ENCODE measurements around the gene CEP164. TPM values are rescaled to one million over a fixed set of nuclear protein-coding genes. Genes with fewer than 3 reads are reported as not detected.
A peak's percentile ranks its signal among the peaks of the same experiment; 100 is the strongest.

Gene CEP164
- total RNA-seq, 4 donors from 2014 or later, result 10.0 to 20.2 (median 15.4) TPM

GRCh38 chr11:117305145-117305544 lies 22.5 kb upstream of the CEP164 start:
- WGBS, 2 donors (ENCODE audit: low coverage in 1 of 2), result 80 to 90% methylated on average over 1 to 3 of the region's 3 CpGs

GRCh38 chr11:117309310-117309709 lies 18.3 kb upstream of the CEP164 start:
- no peak overlapping the region for H3K27ac ChIP-seq
- no peak overlapping the region for H3K4me3 ChIP-seq
- WGBS, 2 donors (ENCODE audit: low coverage in 1 of 2), result 86% methylated on average over 2 to 7 of the region's 7 CpGs

More at GRCh38 chr11:117305145-117305544, 22.5 kb upstream of the CEP164 start:
- Histone ChIP-seq H3K9me3 (no peaks in the 10 kb centered on the region), H3K4me1 (peaks cover 0 to 7% (median 2%) of the 10 kb centered on the region in 4 donors), H3K27ac (no peak overlapping the region), H3K4me3 (no peak overlapping the region), H3K27me3 (no peaks in the 10 kb centered on the region), H3K36me3 (no peaks in the 10 kb centered on the region)
- no peak for DNase-seq
- intact Hi-C loops (cut with DNase I; ENCODE audit: low total_unique reads) (no loop called here), in situ Hi-C loops (cut with MboI; ENCODE audit: low pct_ligation_motif_present in 1 of 4, low pct_unique_long_range_greater_than_20kb in 1 of 4, low sequenced_read_pairs in 3 of 4) (no loop called here)
- no peak for TF ChIP-seq POLR2A (IDR thresholded peaks at IDR 0.05)
- no peak for TF ChIP-seq CTCF (IDR thresholded peaks at IDR 0.05)
- no peak for TF ChIP-seq POLR2AphosphoS5 (IDR thresholded peaks at IDR 0.05)
- no peak for TF ChIP-seq EP300 (IDR thresholded peaks at IDR 0.05; ENCODE audit: low read depth)

GRCh38 chr11:117313091-117313490 lies 14.6 kb upstream of the CEP164 start:
- no peaks in the 10 kb centered on the region for H3K9me3 ChIP-seq
- H3K27me3 ChIP-seq, result no peaks in the 10 kb centered on the region
- WGBS, 2 donors (ENCODE audit: low coverage in 1 of 2), result 16 to 63% methylated on average over 2 to 5 of the region's 5 CpGs
- in situ Hi-C loops (cut with MboI; ENCODE audit: low pct_ligation_motif_present in 1 of 4, low pct_unique_long_range_greater_than_20kb in 1 of 4, low sequenced_read_pairs in 3 of 4), result no loop called here
- H3K36me3 ChIP-seq, result no peaks in the 10 kb centered on the region
- intact Hi-C loops (cut with DNase I; ENCODE audit: low total_unique reads), result no loop called here
- H3K4me3 ChIP-seq, result no peak overlapping the region
- peaks cover 0 to 31% (median 16%) of the 10 kb centered on the region in 4 donors for H3K4me1 ChIP-seq
- DNase-seq, result no peak
- no peak for TF ChIP-seq EP300 (IDR thresholded peaks at IDR 0.05; ENCODE audit: low read depth)
- TF ChIP-seq POLR2A (IDR thresholded peaks at IDR 0.05), result no peak
- TF ChIP-seq CTCF (IDR thresholded peaks at IDR 0.05), result no peak
- TF ChIP-seq POLR2AphosphoS5 (IDR thresholded peaks at IDR 0.05), result no peak
- H3K27ac ChIP-seq, result no peak overlapping the region

More at GRCh38 chr11:117309310-117309709, 18.3 kb upstream of the CEP164 start:
- intact Hi-C loops (cut with DNase I; ENCODE audit: low total_unique reads), result no loop called here
- Histone ChIP-seq H3K27me3 (no peaks in the 10 kb centered on the region), H3K36me3 (no peaks in the 10 kb centered on the region), H3K9me3 (no peaks in the 10 kb centered on the region), H3K4me1 (peaks cover 0 to 8% (median 0%) of the 10 kb centered on the region in 4 donors)
- in situ Hi-C loops (cut with MboI; ENCODE audit: low pct_ligation_motif_present in 1 of 4, low pct_unique_long_range_greater_than_20kb in 1 of 4, low sequenced_read_pairs in 3 of 4), result no loop called here
- no peak for TF ChIP-seq CTCF (IDR thresholded peaks at IDR 0.05)
- TF ChIP-seq POLR2AphosphoS5 (IDR thresholded peaks at IDR 0.05), result no peak
- TF ChIP-seq POLR2A (IDR thresholded peaks at IDR 0.05), result no peak
- no peak for TF ChIP-seq EP300 (IDR thresholded peaks at IDR 0.05; ENCODE audit: low read depth)
- DNase-seq, result no peak

- in situ Hi-C loops (cut with MboI; ENCODE audit: low pct_ligation_motif_present in 1 of 4, low pct_unique_long_range_greater_than_20kb in 1 of 4, low sequenced_read_pairs in 3 of 4), result no loop called here
Observed at GRCh38 chr11:117313828-117314768, 13.6 kb upstream of the CEP164 start.

More at GRCh38 chr11:117313828-117314768, 13.6 kb upstream of the CEP164 start:
- no peaks in the 10 kb centered on the region for H3K27me3 ChIP-seq
- TF ChIP-seq EP300 (IDR thresholded peaks at IDR 0.05; ENCODE audit: low read depth), result no peak
- TF ChIP-seq POLR2A (IDR thresholded peaks at IDR 0.05), result no peak
- no peak for TF ChIP-seq POLR2AphosphoS5 (IDR thresholded peaks at IDR 0.05)
- no peak for TF ChIP-seq CTCF (IDR thresholded peaks at IDR 0.05)
- no peaks in the 10 kb centered on the region for H3K9me3 ChIP-seq
- no peaks in the 10 kb centered on the region for H3K36me3 ChIP-seq
- no peak overlapping the region for H3K27ac ChIP-seq
- intact Hi-C loops (cut with DNase I; ENCODE audit: low total_unique reads), result no loop called here
- peaks cover 0 to 31% (median 16%) of the 10 kb centered on the region in 4 donors for H3K4me1 ChIP-seq
- H3K4me3 ChIP-seq, result peak overlapping the region in 1 of 4 donors; percentile 76
- DNase-seq, result no peak
- 80 to 81% methylated on average over 2 to 14 of the region's 14 CpGs for WGBS, 2 donors (ENCODE audit: low coverage in 1 of 2)

All from transverse colon (tissue), 4 donors.